IMR-90 (cell line): Measurements from ENCODE around the gene GRID1.

Experiments used
- CTCF ChIP-seq: conservative IDR thresholded peaks from 2 replicates; pipeline ENCODE4 v1.5.1; 2012; ENCODE audit warnings: mild to moderate bottlenecking, low read depth, low read length, improper control_type of control experiment
- MXI1 ChIP-seq: IDR thresholded peaks from 2 replicates; pipeline ENCODE4 v1.6.1; 2012; ENCODE audit warnings: low read depth, mild to moderate bottlenecking, low read length, moderate library complexity, borderline replicate concordance
- RAD21 ChIP-seq: IDR thresholded peaks from 2 replicates; pipeline ENCODE4 v1.6.1; 2012; ENCODE audit warnings: low read length, improper control_type of control experiment
- RFX5 ChIP-seq: IDR thresholded peaks from 2 replicates; pipeline ENCODE4 v1.8.0; 2012; ENCODE audit warnings: low read depth, mild to moderate bottlenecking, low read length, moderate library complexity
- TF ChIP-seq, protein P1 (sequence below): fragments of 150-350 bp; IDR thresholded peaks from 2 replicates; pipeline ENCODE4 v1.6.1; 2017; ENCODE audit warnings: mild to moderate bottlenecking, antibody characterized with exemption, low read length, low read depth

- TF ChIP-seq, protein P1, sequence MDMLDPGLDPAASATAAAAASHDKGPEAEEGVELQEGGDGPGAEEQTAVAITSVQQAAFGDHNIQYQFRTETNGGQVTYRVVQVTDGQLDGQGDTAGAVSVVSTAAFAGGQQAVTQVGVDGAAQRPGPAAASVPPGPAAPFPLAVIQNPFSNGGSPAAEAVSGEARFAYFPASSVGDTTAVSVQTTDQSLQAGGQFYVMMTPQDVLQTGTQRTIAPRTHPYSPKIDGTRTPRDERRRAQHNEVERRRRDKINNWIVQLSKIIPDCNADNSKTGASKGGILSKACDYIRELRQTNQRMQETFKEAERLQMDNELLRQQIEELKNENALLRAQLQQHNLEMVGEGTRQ = no peak
- TF ChIP-seq CTCF (no peak), RFX5 (no peak), MXI1 (no peak), RAD21 (no peak)
Observed at GRCh38 chr10:86099542-86100334, 266.9 kb downstream of the GRID1 start.
